Endothelial cell of umbilical vein (primary cell): ENCODE data around the gene NRXN3. TPM values are rescaled to one million over a fixed set of nuclear protein-coding genes. Genes with fewer than 3 reads are reported as not detected.

Source experiments
- BruUV-seq: library from RNA; stranded (reverse); fragments of 400-500 nt; replicated peaks from 2 replicates; lab custom pipeline; 2021; lab: Mats Ljungman, UMichigan
- CTCF ChIA-PET: fragments of 300-600, 350-600 bp; sonication (Branson Sonifier 250); formaldehyde crosslinking; loops from one replicate; lab custom pipeline; 2021; ENCODE audit warnings: antibody characterized with exemption, inconsistent platforms; lab: Charles Lee
- POLR2A ChIA-PET: fragments of 300-600, 350-600 bp; sonication (Branson Sonifier 250); formaldehyde crosslinking; loops from one replicate; lab custom pipeline; 2021; ENCODE audit warnings: antibody characterized with exemption, inconsistent platforms; lab: Charles Lee
- DNase-seq: peaks from one replicate; pipeline ENCODE4 v3.0.0-alpha.2; 2011; ENCODE audit warnings: low read depth, low spot score
- FAIRE-seq: peaks from 2 replicates; lab custom pipeline; 2011; peaks lifted over from hg19 to GRCh38; lab: Jason Lieb, UNC
- H2AFZ ChIP-seq: 2 replicates; pipeline ENCODE4 v1.6.0; 2012; ENCODE audit warnings: low read depth, low read length, control low read depth, inconsistent platforms
- H3K27ac ChIP-seq: 2 replicates; pipeline ENCODE4 v1.5.1; 2011; ENCODE audit warnings: low read depth, mild to moderate bottlenecking, control low read depth, low read length, moderate library complexity; ENCODE audit not compliant: insufficient read depth
- H3K27me3 ChIP-seq, 2 experiments: 2 replicates each; pipeline versions ENCODE4 v1.6.0 to v1.6.1; 2011; ENCODE audit warnings: low read length in 2 of 2, mixed read lengths in 1 of 2; ENCODE audit not compliant: control insufficient read depth in 2 of 2, insufficient read depth in 2 of 2
- H3K36me3 ChIP-seq, 2 experiments: 2 replicates in 1 of 2; 3 replicates in 1 of 2; pipeline ENCODE4 v1.5.1; 2011; ENCODE audit warnings: low read length in 2 of 2, mild to moderate bottlenecking in 1 of 2, moderate library complexity in 1 of 2; ENCODE audit not compliant: control insufficient read depth in 2 of 2, insufficient read depth in 2 of 2; ENCODE audit errors: extremely low read depth in 1 of 2
- H3K4me1 ChIP-seq: 3 replicates; pipeline ENCODE4 v1.5.1; 2011; ENCODE audit warnings: mild to moderate bottlenecking, low read length; ENCODE audit not compliant: control insufficient read depth, insufficient read depth; ENCODE audit errors: extremely low read depth
- H3K4me2 ChIP-seq: 2 replicates; pipeline ENCODE4 v1.6.1; 2011; ENCODE audit warnings: low read length, control low read depth, mixed read lengths; ENCODE audit not compliant: insufficient read depth
- H3K4me3 ChIP-seq, 3 experiments: fragments of 200-600 bp in 1 of 3; sonication (generic), shearing (Covaris generic) in 1 of 3; replicated peaks in 1 of 3; 2 replicates each; pipeline ENCODE4 v1.5.1; 2011 to 2016; ENCODE audit warnings: control low read depth in 3 of 3, low read length in 3 of 3, mild to moderate bottlenecking in 2 of 3, inconsistent platforms in 1 of 3, low read depth in 1 of 3, moderate library complexity in 1 of 3; ENCODE audit not compliant: insufficient read depth in 1 of 3
- H3K79me2 ChIP-seq: 2 replicates; pipeline ENCODE4 v1.6.0; 2012; ENCODE audit warnings: low read length, inconsistent platforms; ENCODE audit not compliant: control insufficient read depth, insufficient read depth
- H3K9ac ChIP-seq: replicated peaks from 2 replicates; pipeline ENCODE3; 2011; ENCODE audit warnings: low read length, control low read depth; ENCODE audit not compliant: insufficient read depth; ENCODE audit errors: extremely low read depth
- H3K9me1 ChIP-seq: replicated peaks from 3 replicates; pipeline ENCODE4 v1.6.0; 2011; ENCODE audit warnings: mild to moderate bottlenecking, low read length; ENCODE audit not compliant: control insufficient read depth, insufficient read depth; ENCODE audit errors: extremely low read depth
- H3K9me3 ChIP-seq: replicated peaks from 2 replicates; pipeline ENCODE4 v1.5.1; 2012; ENCODE audit warnings: low read length, inconsistent platforms; ENCODE audit not compliant: control insufficient read depth, insufficient read depth
- H4K20me1 ChIP-seq: replicated peaks from 2 replicates; pipeline ENCODE3; 2011; ENCODE audit warnings: mild to moderate bottlenecking, low read length; ENCODE audit not compliant: control insufficient read depth, insufficient read depth; ENCODE audit errors: extremely low read depth
- EZH2 ChIP-seq: IDR thresholded peaks from 2 replicates; pipeline ENCODE4 v1.6.1; 2012; ENCODE audit warnings: borderline replicate concordance, low read depth, mild to moderate bottlenecking, moderate library complexity, low read length, inconsistent platforms; ENCODE audit not compliant: severe bottlenecking
- FOS ChIP-seq: IDR thresholded peaks from 2 replicates; pipeline ENCODE4 v1.6.1; 2011; ENCODE audit warnings: mild to moderate bottlenecking, low read length, moderate library complexity, borderline replicate concordance; ENCODE audit not compliant: insufficient read depth
- GATA2 ChIP-seq: IDR thresholded peaks from 2 replicates; pipeline ENCODE4 v1.7.0; 2011; ENCODE audit warnings: low read depth, mild to moderate bottlenecking, moderate library complexity, mixed read lengths, low read length; ENCODE audit not compliant: insufficient read length, insufficient read depth
- JUN ChIP-seq: IDR thresholded peaks from 2 replicates; pipeline ENCODE4 v1.6.1; 2011; ENCODE audit warnings: borderline replicate concordance, low read depth; ENCODE audit not compliant: insufficient read length, insufficient read depth
- MYC ChIP-seq: IDR thresholded peaks from one replicate; pipeline ENCODE4 v1.6.1; 2011; ENCODE audit warnings: mild to moderate bottlenecking, low read depth, low read length
- POLR2A ChIP-seq: IDR thresholded peaks from 2 replicates; pipeline ENCODE4 v1.6.1; 2012; ENCODE audit warnings: low read depth, mild to moderate bottlenecking, control low read depth, low read length
- POLR2AphosphoS5 ChIP-seq: IDR thresholded peaks from 2 replicates; pipeline ENCODE4 v1.6.1; 2012; ENCODE audit warnings: low read depth, mild to moderate bottlenecking, control low read depth, low read length, moderate library complexity; ENCODE audit not compliant: insufficient read depth
- dilution Hi-C: fragments of 300-500 bp; cut with MboI; formaldehyde crosslinking; loops from one replicate; pipeline ENCODE4 v1.15.0; 2019; ENCODE audit warnings: low sequenced_read_pairs; ENCODE audit not compliant: extremely low pct_ligation_motif_present
- intact Hi-C: fragments of 100-400 bp; cut with micrococcal nuclease; formaldehyde crosslinking; loops from one replicate; pipeline ENCODE4 v1.10.0; 2022
- polyA plus RNA-seq, 4 experiments: library from polyadenylated mRNA; depleted of rRNA in 3 of 4; stranded (reverse) in 3 of 4; unstranded in 1 of 4; fragments of >200 nt; gene quantifications; 2 replicates each; pipeline versions ENCODE4 v1.2.1 to v1.2.3, GENCODE V29; 2011 to 2012; ENCODE audit warnings: missing spikeins in 1 of 4
- total RNA-seq: library from RNA; stranded (reverse); gene quantifications from 2 replicates; pipeline ENCODE4 v1.2.3, GENCODE V29; 2021
- TF ChIP-seq, protein P1 (sequence below), 2 donors: IDR thresholded peaks; 1 replicate in 1 of 2; 2 replicates in 1 of 2; pipeline ENCODE4 v1.5.1; 2011; ENCODE audit warnings: low read length in 2 of 2, mild to moderate bottlenecking in 2 of 2, moderate library complexity in 2 of 2, control low read depth in 1 of 2, inconsistent platforms in 1 of 2, low read depth in 1 of 2; ENCODE audit not compliant: insufficient read depth in 1 of 2; ENCODE audit errors: extremely low read depth in 1 of 2
- TF ChIP-seq, protein P2 (sequence below): IDR thresholded peaks from 2 replicates; pipeline ENCODE4 v1.6.1; 2011; ENCODE audit not compliant: insufficient read depth, insufficient read length

The NRXN3 gene
- total and polyA plus RNA-seq, 2 donors (not counting 3 experiments of a cell fraction or from before 2014, with no cell fraction given), result 0.72 to 4.2 TPM

DNA sequence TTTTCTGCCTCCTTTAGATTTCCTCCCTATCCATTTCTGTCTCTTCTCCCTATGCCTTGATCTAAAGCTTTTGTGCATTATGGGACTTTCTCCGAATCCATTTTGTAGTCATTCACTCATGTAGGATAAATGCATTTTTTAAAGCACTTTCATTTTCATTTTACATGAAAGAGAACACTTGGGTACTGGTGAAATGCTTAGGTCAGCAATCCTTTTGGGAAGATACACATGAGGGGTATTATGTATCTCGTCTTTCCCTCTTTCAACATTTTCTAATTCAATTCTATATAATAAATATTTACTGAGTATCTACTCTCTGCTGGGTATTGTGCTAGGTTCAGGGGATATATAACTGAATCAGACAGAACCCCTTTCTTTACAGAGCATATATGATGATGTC is 577.6 kb downstream of the NRXN3 start:
- Histone ChIP-seq H3K27me3 (no peaks in the 10 kb centered on the region), H3K4me3 (no peak overlapping the region), H3K79me2 (no peaks in the 10 kb centered on the region), H4K20me1 (no peaks in the 10 kb centered on the region), H3K36me3 (no peaks in the 10 kb centered on the region), H3K9me1 (no peaks in the 10 kb centered on the region), H2AFZ (no peak overlapping the region), H3K9me3 (no peaks in the 10 kb centered on the region), H3K27ac (no peak overlapping the region), H3K9ac (no peak overlapping the region), H3K4me2 (no peak overlapping the region), H3K4me1 (no peaks in the 10 kb centered on the region)
- BruUV-seq, result no TSS peak
- dilution Hi-C loops (no loop called here), intact Hi-C loops (no loop called here)
- FAIRE-seq, result no peak
- TF ChIP-seq POLR2A (no peak), EZH2 (no peak)
- DNase-seq, result no peak
- POLR2A ChIA-PET, result no interaction called here
- CTCF ChIA-PET, result no interaction called here

DNA sequence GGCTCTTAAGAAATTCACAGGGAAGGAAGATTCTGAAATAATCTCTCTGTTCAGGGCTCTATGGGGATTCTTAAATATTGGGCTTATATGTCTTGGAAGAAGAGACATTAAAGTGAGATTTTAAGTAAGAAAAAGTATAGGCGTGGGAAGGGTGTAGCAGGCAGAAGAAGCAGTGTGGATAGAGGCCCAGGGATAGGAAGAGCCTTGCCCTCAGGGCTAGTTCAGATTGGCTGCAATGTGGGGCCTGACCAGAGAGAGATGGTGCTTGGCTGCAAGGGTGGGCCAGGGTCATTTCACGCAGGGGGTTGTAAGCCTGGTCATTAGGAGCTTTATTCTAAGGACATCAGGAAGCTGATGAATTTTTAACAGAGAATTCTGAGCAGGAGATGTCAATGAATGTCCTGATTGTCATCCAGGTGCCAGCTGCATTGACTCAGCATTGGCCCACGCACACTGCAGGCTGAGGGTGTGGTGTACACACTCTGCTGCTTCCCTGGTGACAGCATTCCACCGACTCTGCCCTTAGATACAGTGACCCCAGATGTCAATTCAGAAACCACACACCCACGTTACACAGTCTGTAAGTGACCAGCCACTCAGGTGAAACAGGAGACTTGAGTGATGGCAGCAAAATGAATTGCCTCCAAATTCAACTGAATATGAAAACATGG is 582.5 kb downstream of the NRXN3 start:
- no peaks in the 10 kb centered on the region for H3K9me1 ChIP-seq
- no peaks in the 10 kb centered on the region for H3K27me3 ChIP-seq
- no peaks in the 10 kb centered on the region for H3K79me2 ChIP-seq
- no peak overlapping the region for H3K9ac ChIP-seq
- no peak overlapping the region for H2AFZ ChIP-seq
- no peaks in the 10 kb centered on the region for H3K36me3 ChIP-seq
- POLR2A ChIA-PET, result no interaction called here
- H3K4me2 ChIP-seq, result no peak overlapping the region
- no peaks in the 10 kb centered on the region for H4K20me1 ChIP-seq
- H3K9me3 ChIP-seq, result no peaks in the 10 kb centered on the region
- H3K4me3 ChIP-seq, result no peak overlapping the region
- no peak for TF ChIP-seq GATA2
- no peak for TF ChIP-seq EZH2
- TF ChIP-seq POLR2A, result no peak
- TF ChIP-seq POLR2AphosphoS5, result no peak
- TF ChIP-seq MYC, result no peak
- TF ChIP-seq, protein P1, sequence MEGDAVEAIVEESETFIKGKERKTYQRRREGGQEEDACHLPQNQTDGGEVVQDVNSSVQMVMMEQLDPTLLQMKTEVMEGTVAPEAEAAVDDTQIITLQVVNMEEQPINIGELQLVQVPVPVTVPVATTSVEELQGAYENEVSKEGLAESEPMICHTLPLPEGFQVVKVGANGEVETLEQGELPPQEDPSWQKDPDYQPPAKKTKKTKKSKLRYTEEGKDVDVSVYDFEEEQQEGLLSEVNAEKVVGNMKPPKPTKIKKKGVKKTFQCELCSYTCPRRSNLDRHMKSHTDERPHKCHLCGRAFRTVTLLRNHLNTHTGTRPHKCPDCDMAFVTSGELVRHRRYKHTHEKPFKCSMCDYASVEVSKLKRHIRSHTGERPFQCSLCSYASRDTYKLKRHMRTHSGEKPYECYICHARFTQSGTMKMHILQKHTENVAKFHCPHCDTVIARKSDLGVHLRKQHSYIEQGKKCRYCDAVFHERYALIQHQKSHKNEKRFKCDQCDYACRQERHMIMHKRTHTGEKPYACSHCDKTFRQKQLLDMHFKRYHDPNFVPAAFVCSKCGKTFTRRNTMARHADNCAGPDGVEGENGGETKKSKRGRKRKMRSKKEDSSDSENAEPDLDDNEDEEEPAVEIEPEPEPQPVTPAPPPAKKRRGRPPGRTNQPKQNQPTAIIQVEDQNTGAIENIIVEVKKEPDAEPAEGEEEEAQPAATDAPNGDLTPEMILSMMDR (IDR thresholded peaks at IDR 0.05; ENCODE audit: extremely low read depth in 1 of 2, insufficient read depth in 1 of 2, low read depth in 1 of 2, low read length in 2 of 2), result no peak
- TF ChIP-seq FOS, result no peak
- no peak for TF ChIP-seq JUN
- TF ChIP-seq, protein P2, sequence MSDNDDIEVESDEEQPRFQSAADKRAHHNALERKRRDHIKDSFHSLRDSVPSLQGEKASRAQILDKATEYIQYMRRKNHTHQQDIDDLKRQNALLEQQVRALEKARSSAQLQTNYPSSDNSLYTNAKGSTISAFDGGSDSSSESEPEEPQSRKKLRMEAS, result no peak
- intact Hi-C loops, result no loop called here
- CTCF ChIA-PET, result no interaction called here
- no peak overlapping the region for H3K27ac ChIP-seq
- DNase-seq (no peak), FAIRE-seq (no peak)
- no TSS peak for BruUV-seq
- H3K4me1 ChIP-seq, result no peaks in the 10 kb centered on the region
- dilution Hi-C loops, result no loop called here
